HepG2 (cell line): Measurements from ENCODE around the gene IFI30. TPM values are rescaled to one million over a fixed set of nuclear protein-coding genes. Genes with fewer than 3 reads are reported as not detected.
A peak's percentile ranks its signal among the peaks of the same experiment; 100 is the strongest.

Experiments used
- ADNP ChIP-seq: sonication (generic); formaldehyde crosslinking; IDR thresholded peaks from 2 replicates; pipeline ENCODE4 v1.4.0; 2020; ENCODE audit warnings: missing genetic modification reagents
- AGO2 ChIP-seq: fragments of 200-400 bp; formaldehyde crosslinking; optimal IDR thresholded peaks from 2 replicates; pipeline ENCODE3; 2017; ENCODE audit warnings: mild to moderate bottlenecking, low read depth, low read length, moderate library complexity
- ATF4 ChIP-seq, 2 experiments: fragments of 450-650 bp in 1 of 2; sonication (generic) in 1 of 2; formaldehyde crosslinking; IDR thresholded peaks; 2 replicates each; pipeline versions ENCODE4 v1.5.0 to v1.8.0; 2020 to 2022; ENCODE audit warnings: mild to moderate bottlenecking in 1 of 2, missing genetic modification reagents in 1 of 2
- CHD4 ChIP-seq: fragments of 200-600 bp; sonication (generic); IDR thresholded peaks from 2 replicates; pipeline ENCODE4 v1.7.0; 2017; ENCODE audit warnings: mild to moderate bottlenecking, low read length, borderline replicate concordance
- EZH2 ChIP-seq: conservative IDR thresholded peaks from 2 replicates; pipeline ENCODE4 v1.6.1; 2012; ENCODE audit warnings: mild to moderate bottlenecking, low read depth, low read length, moderate library complexity
- FOXP1 ChIP-seq, 2 experiments: fragments of 450-650 bp in 1 of 2; IDR thresholded peaks; 2 replicates each; pipeline ENCODE4 v1.6.1; 2017 to 2018; ENCODE audit warnings: antibody characterized with exemption in 1 of 2
- GTF2F1 ChIP-seq: fragments of 150-350 bp; IDR thresholded peaks from 2 replicates; pipeline ENCODE4 v1.6.1; 2014; ENCODE audit warnings: low read length
- HNRNPK ChIP-seq: fragments of 200-400 bp; formaldehyde crosslinking; IDR thresholded peaks from 2 replicates; pipeline ENCODE4 v1.6.1; 2018; ENCODE audit warnings: low read length, low read depth, moderate library complexity, mild to moderate bottlenecking; ENCODE audit not compliant: poor library complexity, severe bottlenecking
- IKZF1 ChIP-seq: fragments of 450-650 bp; IDR thresholded peaks from 2 replicates; pipeline ENCODE4 v1.7.1; 2016
- KDM5A ChIP-seq: fragments of 200-600 bp; sonication (generic); IDR thresholded peaks from 2 replicates; pipeline ENCODE4 v1.7.0; 2018; ENCODE audit warnings: antibody characterized with exemption, mild to moderate bottlenecking, low read length, borderline replicate concordance
- KDM5B ChIP-seq: sonication (generic); formaldehyde crosslinking; IDR thresholded peaks from 2 replicates; pipeline ENCODE4 v1.4.0; 2020; ENCODE audit warnings: missing genetic modification reagents, mild to moderate bottlenecking, borderline replicate concordance
- MAZ ChIP-seq, 2 experiments: sonication (generic) in 1 of 2; formaldehyde crosslinking in 1 of 2; IDR thresholded peaks; 2 replicates each; pipeline versions ENCODE4 v1.5.0 to v1.6.1; 2012 to 2020; ENCODE audit warnings: low read depth in 2 of 2, mild to moderate bottlenecking in 2 of 2, borderline replicate concordance in 1 of 2, improper control_type of control experiment in 1 of 2, low read length in 1 of 2, missing genetic modification reagents in 1 of 2, moderate library complexity in 1 of 2
- MEIS2 ChIP-seq: sonication (generic); formaldehyde crosslinking; IDR thresholded peaks from 2 replicates; pipeline ENCODE4 v1.9.0; 2021; ENCODE audit warnings: mild to moderate bottlenecking, missing genetic modification reagents
- NCOA2 ChIP-seq: sonication (generic); formaldehyde crosslinking; IDR thresholded peaks from 2 replicates; pipeline ENCODE4 v1.8.0; 2022; ENCODE audit warnings: inconsistent platforms
- SAP130 ChIP-seq: IDR thresholded peaks from 2 replicates; pipeline ENCODE4 v1.6.1; 2016; ENCODE audit warnings: low read depth
- SMAD9 ChIP-seq: sonication (generic); formaldehyde crosslinking; IDR thresholded peaks from 2 replicates; pipeline ENCODE4 v1.5.1; 2020; ENCODE audit warnings: mild to moderate bottlenecking, missing genetic modification reagents
- TFAP4 ChIP-seq: sonication (generic); IDR thresholded peaks from 2 replicates; pipeline ENCODE4 v1.6.1; 2016; ENCODE audit warnings: low read depth, borderline replicate concordance
- TSC22D2 ChIP-seq: sonication (generic); formaldehyde crosslinking; IDR thresholded peaks from 2 replicates; pipeline ENCODE4 v1.5.1; 2020; ENCODE audit warnings: missing genetic modification reagents, mild to moderate bottlenecking, borderline replicate concordance
- ZFP37 ChIP-seq: sonication (generic); formaldehyde crosslinking; IDR thresholded peaks from 2 replicates; pipeline ENCODE4 v1.4.0; 2020; ENCODE audit warnings: missing genetic modification reagents, borderline replicate concordance
- ZNF274 ChIP-seq: sonication (generic); formaldehyde crosslinking; IDR thresholded peaks from 2 replicates; pipeline ENCODE4 v1.5.1; 2020; ENCODE audit warnings: mild to moderate bottlenecking, missing genetic modification reagents
- ZNF331 ChIP-seq: sonication (generic); formaldehyde crosslinking; IDR thresholded peaks from 2 replicates; pipeline ENCODE4 v1.4.0; 2020; ENCODE audit warnings: missing genetic modification reagents
- ZNF414 ChIP-seq: sonication (generic); formaldehyde crosslinking; IDR thresholded peaks from 2 replicates; pipeline ENCODE4 v1.5.0; 2020; ENCODE audit warnings: missing genetic modification reagents
- ZNF441 ChIP-seq: sonication (generic); formaldehyde crosslinking; IDR thresholded peaks from 2 replicates; pipeline ENCODE4 v1.7.0; 2021; ENCODE audit warnings: missing genetic modification reagents, borderline replicate concordance
- ZNF577 ChIP-seq: sonication (generic); formaldehyde crosslinking; IDR thresholded peaks from 2 replicates; pipeline ENCODE4 v1.4.0; 2020; ENCODE audit warnings: mild to moderate bottlenecking, low read depth, missing genetic modification reagents, borderline replicate concordance
- ZNF740 ChIP-seq: sonication (generic); formaldehyde crosslinking; IDR thresholded peaks from 2 replicates; pipeline ENCODE4 v1.4.0; 2020; ENCODE audit warnings: missing genetic modification reagents
- ZZZ3 ChIP-seq: sonication (generic); formaldehyde crosslinking; IDR thresholded peaks from 2 replicates; pipeline ENCODE4 v1.4.0; 2020; ENCODE audit warnings: missing genetic modification reagents, mild to moderate bottlenecking, borderline replicate concordance
- polyA plus RNA-seq, 8 experiments: library from polyadenylated mRNA; depleted of rRNA in 3 of 8; stranded (reverse) in 7 of 8; unstranded in 1 of 8; fragments of >200 nt; fragmentation: Illumina TruSeq in 4 of 8; extraction: Trizol in 4 of 8; gene quantifications; 2 replicates each; pipeline versions ENCODE4 v1.2.1 to v1.2.3, GENCODE V29; 2011 to 2016; ENCODE audit warnings: low read depth in 4 of 8, missing spikeins in 1 of 8, mixed read lengths in 1 of 8; ENCODE audit not compliant: insufficient read depth in 1 of 8
- total RNA-seq, 5 experiments: library from RNA; depleted of rRNA; stranded (reverse); fragments of >200 nt; fragmentation: Illumina TruSeq; extraction: Trizol; gene quantifications; 2 replicates each; pipeline ENCODE4 v1.2.3, GENCODE V29; 2016; ENCODE audit warnings: low read depth in 1 of 5

Gene IFI30
- total and polyA plus RNA-seq, 2 of the 13 experiments (the other 11 are each of a cell fraction or from before 2014, with no cell fraction given), result 25.0 to 79.4 TPM

- TF ChIP-seq TFAP4 (no peak), KDM5A (peak; percentile 55; the same call in 1 of the 2 replicates), HNRNPK (no peak), ZNF577 (CRISPR knock-in tag) (no peak), CHD4 (peak; percentile 43; the same call in 1 of the 2 replicates), ADNP (CRISPR knock-in tag) (no peak), SMAD9 (CRISPR knock-in tag) (no peak), GTF2F1 (no peak), MAZ (IDR thresholded peaks at IDR 0.05; ENCODE audit: borderline replicate concordance, low read depth, low read length) (no peak; the same call in 1 of the 2 replicates), MAZ (CRISPR knock-in tag; IDR thresholded peaks at IDR 0.05; ENCODE audit: low read depth) (peak; percentile 36; the same call in 1 of the 2 replicates), KDM5B (CRISPR knock-in tag) (peak; percentile 38; the same call in 1 of the 2 replicates), ATF4 (CRISPR knock-in tag; IDR thresholded peaks at IDR 0.05) (no peak), EZH2 (no peak), ZNF274 (CRISPR knock-in tag) (no peak; the same call in 1 of the 2 replicates), ZNF414 (CRISPR knock-in tag) (peak; percentile 45; the same call in 1 of the 2 replicates), ZZZ3 (CRISPR knock-in tag) (no peak; the same call in 1 of the 2 replicates), ZNF331 (peak; percentile 49; the same call in 1 of the 2 replicates), SAP130 (CRISPR knock-in tag) (peak; percentile 39; the same call in 1 of the 2 replicates), ZFP37 (no peak), NCOA2 (CRISPR knock-in tag) (no peak), IKZF1 (no peak), FOXP1 (IDR thresholded peaks at IDR 0.05) (no peak), FOXP1 (CRISPR knock-in tag; IDR thresholded peaks at IDR 0.05) (no peak), AGO2 (no peak), TSC22D2 (CRISPR knock-in tag) (no peak; the same call in 1 of the 2 replicates), ZNF740 (CRISPR knock-in tag) (peak; percentile 89), ZNF441 (CRISPR knock-in tag) (no peak), MEIS2 (CRISPR knock-in tag) (0 out of 2 replicates have a peak, but pooled peaks have one; percentile 4)
Measured at GRCh38 chr19:18223860-18224524, 50.4 kb downstream of the IFI30 start (continued).
